B cell (primary cell): ENCODE data around the gene MYLK4. TPM values are rescaled to one million over a fixed set of nuclear protein-coding genes. Genes with fewer than 3 reads are reported as not detected.

Experiments
- ATAC-seq: fragments of 200-7000 bp; cut with Tn5 transposase; one replicate; pipeline ENCODE4 v1.10.0; 2021; ENCODE audit warnings: low read depth, mild to moderate bottlenecking, moderate number of reproducible peaks, moderate library complexity
- CTCF ChIA-PET: fragments of 350-600 bp; sonication (Branson Sonifier 250); formaldehyde crosslinking; loops from one replicate; lab custom pipeline; 2021; ENCODE audit warnings: antibody characterized with exemption, inconsistent platforms; lab: Charles Lee
- POLR2A ChIA-PET: fragments of 350-600 bp; sonication (Branson Sonifier 250); formaldehyde crosslinking; loops from one replicate; lab custom pipeline; 2021; ENCODE audit warnings: antibody characterized with exemption; lab: Charles Lee
- DNase-seq: peaks from one replicate; pipeline ENCODE4 v3.0.0; 2013
- H2AFZ ChIP-seq: 2 replicates; pipeline ENCODE4 v1.6.1; 2012; ENCODE audit warnings: mild to moderate bottlenecking, low read depth, low read length; ENCODE audit not compliant: insufficient read depth, poor library complexity, severe bottlenecking
- H3K27ac ChIP-seq, 2 donors: 1 replicate in 1 of 2; 2 replicates in 1 of 2; pipeline ENCODE4 v1.5.1; 2012 to 2013; ENCODE audit warnings: low read length in 2 of 2, mild to moderate bottlenecking in 2 of 2, moderate library complexity in 1 of 2
- H3K27me3 ChIP-seq, 4 experiments: fragments of 200-600 bp in 1 of 4; sonication (generic) in 1 of 4; replicated peaks in 1 of 4; 1 replicate in 2 of 4; 2 replicates in 2 of 4; pipeline versions ENCODE4 v1.6.1 to v1.7.0; 2013 to 2016; ENCODE audit warnings: low read length in 3 of 4, mild to moderate bottlenecking in 2 of 4, mixed read lengths in 1 of 4, moderate library complexity in 1 of 4; ENCODE audit not compliant: insufficient read depth in 4 of 4, control insufficient read depth in 3 of 4; ENCODE audit errors: control extremely low read depth in 1 of 4
- H3K36me3 ChIP-seq, 2 experiments: replicated peaks in 1 of 2; 1 replicate in 1 of 2; 2 replicates in 1 of 2; pipeline versions ENCODE4 v1.6.1 to v1.7.1; 2013; ENCODE audit warnings: low read length in 1 of 2; ENCODE audit not compliant: insufficient read depth in 2 of 2, control insufficient read depth in 1 of 2; ENCODE audit errors: control extremely low read depth in 1 of 2, extremely low read depth in 1 of 2
- H3K4me1 ChIP-seq, 2 donors: fragments of 200-600 bp in 1 of 2; sonication (generic) in 1 of 2; 1 replicate in 1 of 2; 2 replicates in 1 of 2; pipeline versions ENCODE4 v1.5.1 to v1.6.1; 2013 to 2017; ENCODE audit warnings: low read length in 2 of 2; ENCODE audit not compliant: control insufficient read depth in 2 of 2, insufficient read depth in 2 of 2
- H3K4me2 ChIP-seq: replicated peaks from 2 replicates; pipeline ENCODE3; 2012; ENCODE audit warnings: mild to moderate bottlenecking, low read depth, low read length; ENCODE audit not compliant: poor library complexity, severe bottlenecking
- H3K4me3 ChIP-seq, 5 experiments: fragments of 200-600 bp in 1 of 5; sonication (generic) in 1 of 5; 1 replicate in 3 of 5; 2 replicates in 2 of 5; pipeline versions ENCODE4 v1.5.1 to v1.7.0; 2011 to 2016; ENCODE audit warnings: low read length in 4 of 5, mild to moderate bottlenecking in 4 of 5, low read depth in 2 of 5, control low read depth in 1 of 5, moderate library complexity in 1 of 5; ENCODE audit not compliant: insufficient read depth in 1 of 5; ENCODE audit errors: control extremely low read depth in 1 of 5, extremely low read depth in 1 of 5
- H3K79me2 ChIP-seq: fragments of 200-600 bp; sonication (generic); one replicate; pipeline ENCODE4 v1.6.0; 2016; ENCODE audit warnings: low read length; ENCODE audit not compliant: control insufficient read depth, insufficient read depth
- H3K9ac ChIP-seq: fragments of 200-600 bp; sonication (generic); 2 replicates; pipeline ENCODE4 v1.6.1; 2017; ENCODE audit warnings: mild to moderate bottlenecking, low read length, moderate library complexity
- H3K9me3 ChIP-seq, 3 donors: one replicate each; pipeline versions ENCODE4 v1.6.1 to v1.7.1; 2013; ENCODE audit warnings: low read length in 2 of 3; ENCODE audit not compliant: control insufficient read depth in 2 of 3, insufficient read depth in 1 of 3; ENCODE audit errors: control extremely low read depth in 1 of 3
- H4K20me1 ChIP-seq: 2 replicates; pipeline ENCODE4 v1.6.0; 2012; ENCODE audit warnings: mild to moderate bottlenecking, low read length; ENCODE audit not compliant: insufficient read depth, control insufficient read depth, poor library complexity, severe bottlenecking
- H3K27ac Mint-ChIP-seq: one replicate; pipeline ENCODE4 v1.8.0; 2021; ENCODE audit warnings: mixed read lengths
- H3K27me3 Mint-ChIP-seq: one replicate; pipeline ENCODE4 v1.8.0; 2021; ENCODE audit warnings: mixed read lengths
- H3K4me1 Mint-ChIP-seq: one replicate; pipeline ENCODE4 v1.8.0; 2021; ENCODE audit warnings: mixed read lengths
- H3K4me3 Mint-ChIP-seq: one replicate; pipeline ENCODE4 v1.8.0; 2021; ENCODE audit warnings: mixed read lengths
- H3K9me3 Mint-ChIP-seq: one replicate; pipeline ENCODE4 v1.8.0; 2022; ENCODE audit warnings: mixed read lengths; ENCODE audit not compliant: insufficient read depth
- CTCF ChIP-seq: fragments of 200-600 bp; IDR thresholded peaks from one replicate; pipeline ENCODE4 v1.8.0; 2022; ENCODE audit warnings: antibody characterized with exemption, mild to moderate bottlenecking
- WGBS: methylation state at CpG from one replicate; pipeline ENCODE4 v1.1.5; 2013; ENCODE audit warnings: missing lambda C conversion rate; ENCODE audit not compliant: insufficient coverage; 5-methylcytosine and 5-hydroxymethylcytosine counted together
- intact Hi-C: fragments of 100-400 bp; cut with micrococcal nuclease; formaldehyde crosslinking; loops from one replicate; pipeline ENCODE4 v1.10.0; 2022
- polyA minus RNA-seq: library from RNA; depleted of rRNA, polyadenylated mRNA; stranded (reverse); fragments of >200 nt; gene quantifications from 2 replicates; pipeline ENCODE4 v1.2.3, GENCODE V29; 2012
- polyA plus RNA-seq: library from polyadenylated mRNA; depleted of rRNA; stranded (reverse); fragments of >200 nt; gene quantifications from 2 replicates; pipeline ENCODE4 v1.2.3, GENCODE V29; 2012
- total RNA-seq, 2 donors: library from RNA; stranded (reverse); fragments of 120-200 nt in 1 of 2; gene quantifications; 1 replicate in 1 of 2; 2 replicates in 1 of 2; pipeline versions ENCODE4 v1.2.3 to v1.2.4, GENCODE V29; 2013 to 2022

MYLK4 gene
- total RNA-seq (1.1 and 1.2 TPM in 2 replicates), polyA plus RNA-seq (0.51 and 0.85 TPM in 2 replicates), polyA minus RNA-seq (0.36 TPM in 1 of 2 replicates, not detected in the other)
- total RNA-seq (2013): 0.54 TPM

GRCh38 chr6:2750832-2751231 is at the start of gene MYLK4:
TSS of gene MYLK4 (minus strand) at chr6:2750922. CDS start at chr6:2749294, 1,628 bp downstream.
- Mint-ChIP-seq H3K27me3 (peaks cover 35% of the 10 kb centered on the region), H3K27ac (no peak within 1 kb of the TSS)

More at GRCh38 chr6:2750832-2751231, at the start of gene MYLK4:
- Histone ChIP-seq H4K20me1 (no peaks in the 10 kb centered on the region), H3K36me3 (no peaks in the 10 kb centered on the region), H3K79me2 (no peaks in the 10 kb centered on the region), H3K9ac (no peak within 1 kb of the TSS), H3K9me3 (no peaks in the 10 kb centered on the region), H3K4me3 (no peak within 1 kb of the TSS), H3K4me2 (no peak within 1 kb of the TSS), H2AFZ (no peak within 1 kb of the TSS), H3K4me1 (no peaks in the 10 kb centered on the region), H3K27ac (no peak within 1 kb of the TSS), H3K27me3 (peaks cover 0 to 24% (median 14%) of the 10 kb centered on the region in 4 experiments)
- whole genome bisulfite sequencing: 98% methylated on average over 4 of the region's 7 CpGs
- intact Hi-C loops: loop anchor here (1.0 kb wide), 2 partner anchors 13 to 1155 kb away; no protein-coding TSS in a partner anchor
- TF ChIP-seq CTCF: no peak
- no peak for DNase-seq
- peaks cover 2% of the 10 kb centered on the region for H3K9me3 Mint-ChIP-seq
- ChIA-PET POLR2A (no interaction called here), CTCF (interaction anchor here (0.7 to 6.2 kb wide), 17 partner anchors 8 to 1155 kb away, joined by 3 to 98 read pairs (median 5); partner anchors contain the start of genes SERPINB1 and WRNIP1)
- peaks cover 7% of the 10 kb centered on the region for H3K4me1 Mint-ChIP-seq
- no peak for ATAC-seq
- no peak within 1 kb of the TSS for H3K4me3 Mint-ChIP-seq
